Measurements from ENCODE around the gene ARID4B.

DNA sequence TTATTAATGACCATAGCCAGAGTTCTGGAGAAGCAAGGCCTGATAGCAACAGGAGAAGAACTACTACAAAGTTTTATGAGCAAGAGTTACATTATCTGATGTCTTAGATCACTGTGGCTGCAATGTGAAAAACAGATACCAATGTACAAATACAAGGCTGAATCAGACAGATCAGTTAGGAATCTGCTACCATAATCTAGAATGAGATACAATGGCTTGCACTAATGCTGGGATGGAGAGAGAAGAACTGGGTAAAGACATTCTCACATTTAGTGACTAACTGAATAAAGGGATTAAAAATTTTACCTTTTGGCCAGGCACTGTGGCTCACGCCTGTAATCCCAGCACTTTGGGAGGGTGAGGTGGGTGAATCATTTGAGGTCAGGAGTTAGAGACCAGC lies 41.3 kb downstream of the ARID4B start:
- TF ChIP-seq, protein P1, sequence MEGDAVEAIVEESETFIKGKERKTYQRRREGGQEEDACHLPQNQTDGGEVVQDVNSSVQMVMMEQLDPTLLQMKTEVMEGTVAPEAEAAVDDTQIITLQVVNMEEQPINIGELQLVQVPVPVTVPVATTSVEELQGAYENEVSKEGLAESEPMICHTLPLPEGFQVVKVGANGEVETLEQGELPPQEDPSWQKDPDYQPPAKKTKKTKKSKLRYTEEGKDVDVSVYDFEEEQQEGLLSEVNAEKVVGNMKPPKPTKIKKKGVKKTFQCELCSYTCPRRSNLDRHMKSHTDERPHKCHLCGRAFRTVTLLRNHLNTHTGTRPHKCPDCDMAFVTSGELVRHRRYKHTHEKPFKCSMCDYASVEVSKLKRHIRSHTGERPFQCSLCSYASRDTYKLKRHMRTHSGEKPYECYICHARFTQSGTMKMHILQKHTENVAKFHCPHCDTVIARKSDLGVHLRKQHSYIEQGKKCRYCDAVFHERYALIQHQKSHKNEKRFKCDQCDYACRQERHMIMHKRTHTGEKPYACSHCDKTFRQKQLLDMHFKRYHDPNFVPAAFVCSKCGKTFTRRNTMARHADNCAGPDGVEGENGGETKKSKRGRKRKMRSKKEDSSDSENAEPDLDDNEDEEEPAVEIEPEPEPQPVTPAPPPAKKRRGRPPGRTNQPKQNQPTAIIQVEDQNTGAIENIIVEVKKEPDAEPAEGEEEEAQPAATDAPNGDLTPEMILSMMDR (optimal IDR thresholded peaks at IDR 0.05 in 1 of 3, IDR thresholded peaks at IDR 0.05 in 1 of 3, conservative IDR thresholded peaks at IDR 0.05 in 1 of 3; ENCODE audit: extremely low read depth in 1 of 3, insufficient read depth in 2 of 3, low read length in 3 of 3), result no peak
- TF ChIP-seq EZH2 (IDR thresholded peaks at IDR 0.05; ENCODE audit: low read length), result no peak

Data from keratinocyte (primary cell).